HG02981 (cell line): ENCODE results near the gene SLC12A8.

Source experiments
- ATAC-seq: cut with Tn5 transposase; IDR thresholded peaks from one replicate; pipeline ENCODE4 v1.9.1; 2021; ENCODE audit warnings: mild to moderate bottlenecking, moderate library complexity; ENCODE audit not compliant: unreplicated experiment

SLC12A8 gene

DNA sequence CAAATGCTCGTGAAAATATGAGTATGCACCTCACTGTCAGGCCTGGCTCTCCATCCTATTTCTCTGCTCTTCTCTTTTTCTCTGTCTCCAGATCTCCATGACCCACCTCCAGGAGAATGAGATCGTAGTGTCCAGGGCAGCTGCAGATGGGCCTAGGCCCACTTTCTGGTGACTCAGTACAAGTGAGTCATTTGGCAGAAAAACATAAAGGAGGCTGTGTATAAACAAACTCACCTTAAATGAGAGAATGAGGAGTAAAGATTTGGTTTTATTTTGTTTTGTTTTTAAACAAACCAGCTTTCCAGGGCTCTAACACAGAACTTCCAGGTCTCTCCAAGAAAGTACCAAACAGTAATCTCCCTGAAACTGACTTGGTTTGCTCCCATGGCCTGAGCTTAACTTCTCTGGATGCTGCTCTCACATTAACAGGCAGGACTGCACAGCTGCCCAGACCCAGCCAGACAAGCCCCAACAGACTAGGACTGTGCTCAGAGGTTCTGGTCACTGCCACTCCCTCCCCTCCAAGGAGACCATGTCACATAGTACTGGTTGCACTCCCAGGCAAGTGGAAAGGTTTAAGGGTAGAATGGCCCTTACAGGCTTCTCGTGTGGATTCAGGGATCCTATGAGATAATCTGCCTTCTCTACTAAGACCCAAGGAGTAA lies 155.2 kb downstream of the SLC12A8 start:
- no peak for ATAC-seq

DNA sequence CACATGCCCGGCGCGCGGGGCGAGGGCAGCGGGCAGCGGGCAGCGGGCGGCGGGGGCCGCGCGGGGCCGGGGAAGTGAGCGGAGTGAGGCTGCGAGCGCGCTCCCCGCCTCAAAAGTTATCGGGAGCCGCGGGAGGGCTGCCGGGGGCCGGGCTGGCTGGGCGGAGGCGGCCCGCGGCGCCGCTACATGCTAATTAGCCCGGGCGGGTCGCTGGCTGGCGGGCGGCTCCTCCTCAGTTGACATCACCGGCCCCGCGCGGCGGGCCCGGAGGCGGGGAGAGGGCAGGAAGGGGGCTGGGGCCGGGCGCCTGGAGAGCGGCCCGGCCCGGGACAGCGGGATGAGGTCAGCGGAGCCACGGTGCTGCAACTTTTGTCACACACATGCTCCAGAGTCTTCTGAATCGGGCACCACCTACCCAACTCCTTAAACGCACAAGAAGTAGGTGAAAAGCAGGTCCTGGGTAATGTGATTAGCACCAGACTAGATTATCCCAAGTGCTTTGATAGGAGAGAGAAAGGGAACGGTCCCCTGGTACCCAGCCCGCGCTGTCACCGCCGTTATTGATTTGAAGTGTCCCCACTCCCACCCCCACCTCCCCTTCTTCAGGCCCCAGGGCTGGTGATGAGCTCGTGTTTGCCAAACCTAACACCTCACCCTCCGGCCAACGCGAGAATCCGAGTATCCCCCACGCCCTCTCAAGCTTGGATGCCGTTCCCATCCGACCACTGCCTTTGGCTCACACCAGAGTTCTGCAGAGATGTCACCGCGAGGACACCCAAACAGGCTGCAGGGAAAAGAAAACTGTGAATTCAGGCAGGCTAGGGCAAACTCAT lies 156.4 kb downstream of the SLC12A8 start, which contains the start of gene HEG1:
TSS of gene HEG1 (minus strand) at position 85 of the 833 bp plus-strand sequence. CDS start 107 bp downstream, outside the sequence.
- peak; percentile 47 for ATAC-seq

DNA sequence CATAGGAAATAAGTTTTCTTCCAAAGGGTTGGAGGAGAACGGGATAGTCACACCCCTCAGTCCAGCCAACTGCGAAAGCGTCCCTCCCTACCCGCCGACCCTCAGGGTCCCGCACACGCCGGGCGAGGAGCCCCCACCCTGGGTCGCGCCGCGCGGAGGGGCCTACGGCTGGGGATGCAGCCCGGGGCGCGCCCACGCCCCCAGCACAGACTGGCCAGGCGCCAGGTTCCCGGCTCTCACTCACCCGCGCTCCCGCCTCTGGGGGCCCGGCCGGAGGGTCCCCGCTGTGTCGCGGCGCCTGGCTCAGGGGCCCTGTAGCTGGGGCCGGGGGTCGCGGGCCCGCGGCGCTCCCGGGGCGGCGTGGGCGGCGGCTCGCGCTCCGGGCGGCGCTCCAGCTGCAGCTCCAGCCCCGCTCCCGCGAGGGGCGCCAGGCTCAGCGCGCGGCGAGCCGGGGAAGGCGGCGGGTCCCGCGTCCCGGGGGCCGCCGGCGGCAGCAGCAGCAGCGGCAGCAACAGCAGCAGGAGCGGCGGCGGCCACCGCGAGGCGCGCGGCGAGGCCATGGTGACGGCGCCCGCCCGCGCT lies 157.1 kb downstream of the SLC12A8 start:
- ATAC-seq = peak; percentile 22

DNA sequence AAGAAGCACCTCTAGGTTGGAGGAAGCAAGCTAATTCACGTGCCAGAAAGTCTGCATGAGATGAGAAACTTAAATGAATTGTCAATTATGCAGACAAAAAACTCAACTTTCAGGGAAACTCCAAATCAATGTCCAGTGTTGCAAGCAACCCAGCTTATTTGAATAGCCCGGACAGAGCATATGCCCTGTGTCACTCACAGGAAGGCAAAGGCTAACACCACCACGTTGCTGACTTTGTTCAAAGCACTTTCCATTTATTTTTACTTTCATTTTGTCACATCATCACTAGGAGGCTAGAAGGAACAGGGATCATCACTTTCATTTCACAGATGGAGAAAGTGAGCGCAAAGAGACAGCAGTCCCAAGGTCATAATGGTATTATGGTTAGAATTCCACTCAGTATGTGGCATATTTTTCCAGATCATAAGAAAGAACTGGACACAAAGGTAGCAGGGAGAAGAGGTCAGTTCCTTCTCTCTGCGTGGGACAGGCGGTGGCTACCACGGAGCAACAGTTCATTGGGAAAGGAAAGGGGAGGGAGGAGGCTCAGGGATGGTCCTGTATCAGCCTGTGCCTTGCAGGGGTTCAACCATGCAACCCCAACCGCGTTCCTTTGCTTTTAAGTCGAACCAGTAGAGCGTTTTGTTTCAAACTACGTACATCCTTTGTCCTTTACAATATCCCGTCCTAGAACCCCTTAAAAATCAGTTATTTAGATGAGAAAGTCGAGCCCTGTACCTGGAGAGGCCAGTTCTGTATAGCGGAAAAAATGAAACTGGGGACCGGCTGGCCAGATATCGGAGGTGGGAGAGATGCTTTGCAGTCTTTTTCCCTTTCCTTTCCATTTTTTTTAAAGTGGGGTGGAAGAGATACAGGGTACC lies 157.9 kb downstream of the SLC12A8 start:
- ATAC-seq = peak; percentile 39

DNA sequence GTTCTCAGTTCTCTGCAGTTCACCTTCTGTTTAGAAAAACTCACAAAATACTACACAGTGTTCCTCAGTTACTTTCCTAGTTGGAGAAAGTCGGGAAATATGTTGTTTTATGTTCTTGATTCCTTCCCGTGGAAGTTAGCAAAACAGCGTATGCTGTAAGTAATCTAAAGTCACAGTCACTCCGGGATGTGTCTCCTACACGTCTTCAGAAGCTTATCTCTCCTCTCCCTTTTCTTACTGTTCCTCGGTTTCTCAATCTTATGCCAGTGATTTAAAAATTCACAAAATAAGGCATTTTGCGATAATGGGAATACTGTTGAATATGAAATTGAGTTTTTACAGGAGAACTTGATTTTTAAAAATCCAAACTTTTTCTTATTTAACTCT lies 158.5 kb downstream of the SLC12A8 start:
- ATAC-seq = no peak

DNA sequence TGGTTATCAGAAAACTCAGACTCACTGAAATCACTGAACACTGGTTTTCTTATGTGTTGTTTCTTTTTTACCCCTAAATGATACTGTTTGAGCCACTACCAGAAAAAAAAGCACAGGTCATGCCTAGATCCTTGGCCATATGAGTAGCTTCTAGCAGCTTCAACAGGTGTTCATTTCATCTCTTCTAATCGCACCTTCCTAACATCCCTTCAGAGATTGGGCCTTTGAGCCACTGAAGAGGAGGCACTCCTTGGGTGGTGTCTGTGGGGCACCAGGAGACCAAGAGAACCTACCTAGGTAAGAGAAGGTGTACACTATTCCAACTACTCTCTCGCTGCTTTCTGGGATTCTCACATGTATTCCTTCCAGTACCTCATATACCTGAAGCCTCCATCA lies 159.2 kb downstream of the SLC12A8 start:
- no peak for ATAC-seq

DNA sequence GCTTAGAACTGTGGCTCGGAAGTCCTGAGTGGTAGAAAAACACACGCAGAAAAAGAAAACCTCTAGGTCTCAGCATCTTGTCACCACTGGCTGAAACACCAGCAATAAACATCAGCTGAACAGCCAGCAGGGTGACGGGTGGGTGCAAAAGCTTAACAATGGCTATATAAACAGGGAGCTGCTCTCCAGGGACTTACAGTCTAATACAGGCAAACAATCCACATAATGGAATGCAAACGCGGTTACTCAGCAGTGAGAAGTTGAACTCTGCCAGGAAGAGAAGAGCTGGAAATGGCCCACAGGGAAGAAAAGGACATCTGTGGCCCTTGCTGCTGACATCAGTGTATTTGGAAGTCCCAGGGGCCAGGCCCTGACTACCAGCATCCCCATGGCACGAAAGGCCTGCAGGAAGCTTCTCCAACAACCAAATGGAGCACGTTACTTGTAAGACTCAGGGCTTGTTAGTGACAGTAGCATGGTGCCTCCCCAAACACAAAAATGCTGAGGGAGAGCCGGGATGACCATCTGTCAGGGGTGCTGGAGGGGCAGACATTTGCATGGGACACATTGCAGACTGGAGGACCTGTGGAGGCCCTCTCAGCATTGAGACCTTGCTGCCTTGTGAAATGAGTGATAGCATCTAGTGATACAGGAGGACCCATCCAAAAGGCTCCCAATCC lies 159.8 kb downstream of the SLC12A8 start:
- no peak for ATAC-seq

DNA sequence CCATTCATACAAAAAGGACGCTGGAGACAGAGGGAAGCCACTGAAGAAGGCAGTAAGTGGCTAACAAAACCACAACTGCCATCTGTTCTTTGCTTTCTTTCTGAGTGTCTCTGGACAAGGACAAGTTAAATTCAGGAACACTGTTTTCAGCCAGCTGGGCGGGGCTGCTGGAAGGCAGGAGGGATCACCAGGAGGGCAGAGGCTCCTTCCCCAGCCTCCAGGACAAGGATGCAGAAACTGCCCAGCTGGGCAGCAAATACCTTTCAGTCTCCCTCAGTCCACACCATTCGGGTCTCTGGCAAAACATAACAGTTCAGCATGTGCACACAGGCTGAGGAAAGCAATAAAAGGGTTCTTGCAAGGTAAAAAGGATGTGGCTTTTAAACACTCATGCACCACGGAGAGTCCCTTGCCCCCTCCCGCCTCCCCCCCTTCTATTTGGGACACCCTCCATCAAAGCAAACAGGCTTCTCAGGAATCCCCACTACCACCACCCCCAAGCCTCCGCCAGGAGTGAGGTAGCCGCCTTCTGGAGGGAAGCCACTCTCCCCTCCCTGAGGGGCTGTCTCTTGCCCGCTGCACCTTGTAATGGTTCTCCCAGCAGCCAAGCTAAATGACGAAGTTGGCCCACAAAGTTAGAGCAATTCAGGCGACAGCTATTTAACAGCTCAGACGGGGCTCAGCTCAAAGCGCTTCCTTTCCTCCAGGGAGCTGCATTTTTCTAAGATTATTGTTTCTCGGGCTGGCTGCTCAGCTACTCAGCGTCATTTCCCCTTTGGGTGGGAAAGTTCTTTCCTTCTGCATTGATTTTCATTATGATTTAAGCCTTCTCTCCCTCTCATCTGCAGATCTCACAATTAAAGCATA lies 160.6 kb downstream of the SLC12A8 start:
- no peak for ATAC-seq

DNA sequence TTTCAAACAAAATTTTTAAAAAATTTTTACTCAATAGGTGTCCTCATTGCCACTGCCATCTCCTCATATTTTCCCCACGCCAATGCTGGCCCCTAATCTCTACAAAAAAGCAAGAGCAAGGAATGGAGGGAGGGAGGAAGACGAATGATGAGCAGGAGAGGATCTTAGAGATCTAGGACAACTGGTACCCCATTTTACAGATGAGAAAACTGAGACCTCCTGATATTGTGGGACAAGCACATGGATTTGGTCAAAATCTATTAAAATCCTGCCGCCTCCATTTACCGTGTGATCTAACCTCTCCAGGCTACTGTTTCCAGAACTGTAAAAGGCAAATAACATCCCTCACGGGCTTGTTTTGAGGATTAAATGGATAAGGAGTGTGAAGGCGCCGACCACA lies 161.3 kb downstream of the SLC12A8 start:
- ATAC-seq = no peak

DNA sequence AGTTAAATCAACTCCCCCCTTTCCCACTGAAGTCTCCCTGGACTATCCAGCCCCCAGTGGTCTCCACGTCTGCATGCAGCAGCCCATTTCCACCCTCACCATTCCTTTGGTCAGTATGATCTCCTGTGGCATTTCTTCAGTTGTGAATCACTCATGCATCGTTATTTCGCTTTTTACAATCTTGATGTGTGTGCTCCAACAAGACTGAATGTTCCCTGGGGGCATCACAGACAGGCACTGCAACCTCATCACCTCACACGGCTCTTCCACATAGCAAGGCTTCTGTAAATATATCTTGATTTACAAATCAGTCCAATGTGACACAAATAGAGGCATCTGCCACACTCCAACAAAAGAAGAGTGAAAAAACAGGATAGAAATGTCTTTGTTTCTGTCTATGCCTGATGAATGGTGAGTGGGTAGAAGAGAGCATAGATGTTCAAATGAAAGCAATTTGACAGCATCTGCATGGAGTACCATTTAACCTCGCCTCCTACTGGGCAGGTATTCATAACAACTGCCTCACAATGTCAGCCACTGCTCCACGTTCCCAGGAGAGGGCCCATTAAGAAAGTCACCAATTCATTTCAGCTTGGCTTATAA lies 162.0 kb downstream of the SLC12A8 start:
- no peak for ATAC-seq

DNA sequence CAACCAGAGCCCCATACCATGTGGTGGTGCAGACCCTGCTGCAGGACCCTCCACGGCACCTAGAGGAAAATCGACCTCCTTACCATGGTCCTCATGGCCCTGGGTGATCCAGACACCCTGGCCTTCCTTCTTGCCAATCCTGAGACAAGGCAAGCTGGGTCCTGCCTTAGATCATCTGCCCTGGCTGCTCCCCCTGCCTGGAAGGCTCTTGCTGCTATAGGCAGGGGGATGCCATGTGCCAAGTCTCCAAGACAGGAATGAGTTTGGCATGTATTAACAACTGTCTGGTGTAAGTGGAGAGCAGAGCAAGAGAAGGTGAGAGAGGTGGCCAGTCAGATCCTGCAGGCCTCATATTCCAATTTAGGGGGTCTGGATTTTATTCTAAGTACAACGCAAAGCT lies 164.3 kb downstream of the SLC12A8 start:
- ATAC-seq = no peak

DNA sequence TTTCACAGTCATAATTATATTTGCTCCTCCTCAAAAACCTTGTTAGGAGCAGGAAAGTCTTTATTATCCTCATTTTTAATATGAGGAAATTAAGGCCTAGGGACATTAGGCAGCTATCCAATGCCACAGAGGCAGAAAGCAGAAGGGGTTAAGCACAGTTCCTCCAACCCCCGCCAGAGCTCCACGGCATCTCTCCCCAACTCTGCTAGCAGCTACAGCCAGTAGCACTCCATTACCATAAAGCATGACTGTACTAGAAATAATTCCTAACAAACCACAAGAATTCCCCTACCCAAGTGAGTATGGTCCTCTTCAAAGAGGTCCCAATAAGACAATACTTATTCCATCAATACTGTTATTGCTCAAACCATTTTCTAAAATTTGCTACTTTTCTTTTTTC lies 166.6 kb downstream of the SLC12A8 start:
- ATAC-seq = no peak

DNA sequence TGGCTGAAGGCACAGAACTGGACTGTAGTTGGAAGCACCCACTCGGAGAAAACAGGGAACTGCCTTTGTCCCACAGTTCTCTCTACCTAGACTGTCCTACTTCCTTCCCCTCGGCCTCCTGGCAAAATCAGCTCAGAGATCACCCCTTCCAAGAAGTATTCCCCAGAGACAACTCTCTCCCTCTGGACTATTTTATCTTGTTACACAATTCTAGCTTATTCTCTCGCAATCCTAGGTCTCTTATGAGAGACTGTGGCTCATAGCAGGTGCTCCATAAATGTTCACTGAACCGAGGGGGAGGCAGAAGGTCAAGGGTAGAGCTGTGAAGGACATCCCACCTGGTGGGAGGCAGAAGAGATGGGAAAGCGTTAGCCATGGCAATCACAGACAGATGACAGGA lies 167.4 kb downstream of the SLC12A8 start:
- ATAC-seq = no peak

DNA sequence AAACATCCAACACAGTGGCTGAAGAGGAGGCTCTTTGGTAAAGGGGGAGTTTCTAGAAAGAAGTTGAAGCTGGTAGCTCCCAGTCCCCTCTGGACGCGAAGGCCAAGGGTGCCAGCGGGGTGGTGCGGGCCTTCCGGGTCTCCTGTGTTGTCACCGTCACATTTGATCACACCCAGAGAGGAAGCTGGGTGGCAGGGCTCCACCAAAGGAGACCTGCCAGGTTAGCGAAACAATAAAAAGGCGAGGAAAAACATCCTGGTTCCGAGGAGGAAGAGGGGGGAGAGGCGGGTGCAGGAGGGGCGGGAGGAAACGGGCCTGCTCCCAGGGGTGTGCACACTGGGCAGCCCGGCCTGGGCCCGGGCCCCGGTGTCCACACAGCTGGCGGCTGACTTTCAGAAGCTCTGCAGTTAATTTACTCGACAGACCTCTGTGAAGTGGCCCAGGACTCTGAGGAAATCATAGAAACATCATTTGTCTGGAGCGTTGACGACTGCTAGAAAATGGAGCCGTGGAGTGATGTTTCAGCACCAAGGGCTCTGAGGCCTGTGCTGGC lies 168.9 kb downstream of the SLC12A8 start:
- no peak for ATAC-seq

DNA sequence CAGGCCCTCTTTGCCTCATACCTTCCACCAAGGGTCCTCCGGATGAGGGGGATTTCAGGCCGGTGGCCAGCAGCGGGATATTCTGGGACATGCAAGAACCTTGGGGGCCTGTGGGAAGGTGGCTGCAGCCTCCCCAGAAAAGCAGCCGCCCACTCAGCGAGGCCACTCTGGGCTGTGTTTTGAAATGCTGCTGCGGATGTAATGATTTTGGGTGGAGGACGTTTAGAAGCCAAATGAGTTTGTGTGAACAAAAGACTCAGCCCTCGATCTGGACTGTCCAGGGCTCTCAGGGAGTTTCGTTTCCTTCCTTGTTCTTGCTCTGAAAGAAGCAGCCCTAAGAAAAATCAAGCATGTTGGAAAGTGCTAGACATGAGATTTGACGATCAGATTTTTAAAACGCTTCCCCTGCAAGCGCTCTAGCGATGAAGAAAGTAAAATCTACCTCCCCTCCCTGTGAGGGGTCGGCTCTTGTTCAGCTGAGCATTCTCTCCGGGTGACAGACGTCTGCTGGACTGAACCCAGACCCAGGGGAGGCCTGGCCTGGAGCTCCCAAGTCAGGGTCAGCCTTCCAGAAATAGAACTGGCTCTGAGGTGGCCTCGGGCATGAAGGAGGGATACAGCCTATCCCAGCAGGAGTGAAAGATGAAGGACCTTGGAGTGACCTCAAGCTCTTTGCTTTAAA lies 169.7 kb downstream of the SLC12A8 start:
- no peak for ATAC-seq

DNA sequence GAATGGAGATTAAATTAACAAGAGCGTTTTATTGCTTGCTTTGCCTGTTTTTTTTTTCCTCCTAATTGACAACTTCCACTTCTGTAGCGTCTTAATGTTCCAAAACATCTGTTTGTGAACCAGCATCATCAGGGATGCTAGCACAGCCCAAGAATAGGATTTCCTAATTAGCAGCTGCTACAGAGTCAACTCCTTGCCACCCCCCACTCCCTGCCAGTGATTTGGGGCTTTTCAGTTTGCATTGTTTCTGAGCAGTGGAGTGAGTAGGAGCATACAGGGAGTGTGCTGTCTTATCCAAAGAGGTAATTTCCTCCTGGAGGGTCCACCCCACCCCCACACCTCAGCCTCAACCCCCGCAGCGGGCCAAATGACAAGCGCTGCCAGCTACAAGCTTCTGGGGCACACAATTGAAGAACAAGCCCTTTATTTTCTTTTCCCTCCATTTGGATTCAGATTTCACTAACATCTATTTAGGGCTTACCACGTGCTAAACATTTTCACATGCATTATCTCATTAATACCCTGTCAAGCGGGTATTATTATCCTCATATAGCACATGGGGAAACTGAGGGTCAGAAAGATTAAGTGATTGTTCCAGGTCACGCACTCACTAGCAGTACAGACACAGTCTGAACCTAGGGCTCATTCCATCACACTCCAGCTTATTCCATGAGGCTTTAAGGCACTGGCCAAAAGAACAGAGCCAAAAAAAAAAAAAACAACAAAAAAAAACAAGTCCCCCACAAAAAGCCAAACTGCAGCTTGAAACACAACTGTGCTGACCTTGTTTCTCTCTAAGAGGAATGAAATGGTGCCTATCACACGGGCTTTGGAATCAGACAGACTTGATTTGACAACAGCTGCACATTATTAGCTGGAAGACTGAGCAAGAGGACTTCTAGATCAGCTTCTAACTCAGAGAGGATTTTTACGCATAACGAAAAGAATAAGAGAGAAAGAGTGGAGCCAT lies 173.1 kb downstream of the SLC12A8 start:
- ATAC-seq = no peak

DNA sequence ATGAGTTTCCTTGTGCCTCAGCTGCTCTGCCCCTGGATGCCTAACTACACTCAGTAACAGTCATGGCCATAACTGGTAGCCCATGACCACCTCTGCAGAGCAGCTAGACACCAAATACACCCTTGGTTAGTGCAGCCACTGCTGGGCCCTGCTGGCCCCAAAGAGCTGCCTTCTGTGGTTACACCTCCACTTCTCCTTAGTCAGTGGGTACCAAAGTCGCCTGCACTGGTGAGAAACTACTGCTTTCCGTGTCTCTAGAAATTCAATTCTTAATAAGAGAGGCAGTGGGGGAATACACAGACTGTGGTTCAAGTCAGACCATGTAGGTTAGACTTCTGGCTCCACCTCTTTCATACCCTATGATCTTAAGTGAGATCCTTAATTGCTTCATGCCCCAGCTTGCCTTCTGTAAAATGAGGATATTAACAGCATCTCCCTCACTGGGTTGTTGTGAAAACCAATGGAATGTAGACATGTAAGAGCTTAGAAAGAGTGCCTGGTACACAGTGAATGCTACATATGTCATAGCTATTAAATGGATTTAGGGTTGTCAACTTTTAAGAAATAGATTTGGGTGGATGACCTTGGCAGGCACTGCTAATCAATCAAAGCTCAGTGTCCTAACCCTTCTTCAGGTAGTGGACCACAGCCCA lies 174.9 kb downstream of the SLC12A8 start:
- ATAC-seq = no peak
